GM18517 (cell line): ENCODE results near the gene MS4A4A.

Source experiments
- ATAC-seq: cut with Tn5 transposase; IDR thresholded peaks from one replicate; pipeline ENCODE4 v1.9.1; 2021; ENCODE audit warnings: mild to moderate bottlenecking, moderate library complexity; ENCODE audit not compliant: unreplicated experiment

The MS4A4A gene

GRCh38 chr11:60345489-60345888 lies 65.0 kb downstream of the MS4A4A start:
- ATAC-seq = no peak

GRCh38 chr11:60347084-60347797 lies 66.8 kb downstream of the MS4A4A start:
- no peak for ATAC-seq

GRCh38 chr11:60348116-60348515 lies 67.7 kb downstream of the MS4A4A start:
- ATAC-seq = no peak

DNA sequence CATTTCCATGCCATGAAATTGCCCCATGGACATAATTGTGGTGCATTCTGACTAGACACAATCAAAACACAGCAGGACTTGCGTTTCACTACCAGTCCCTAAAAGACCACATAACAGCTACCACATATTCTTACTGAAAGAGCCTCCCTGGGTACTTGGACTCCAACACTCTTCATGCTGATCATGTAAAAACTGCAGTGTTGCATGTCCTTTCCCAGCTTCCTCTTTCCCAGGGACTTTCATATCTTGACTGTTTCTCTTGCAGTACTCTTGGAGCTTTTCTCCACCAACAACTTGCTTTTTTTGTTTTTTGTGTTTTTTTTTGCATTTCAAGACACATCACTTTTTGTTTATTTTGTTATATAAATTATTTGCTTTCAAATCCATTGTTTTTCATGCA lies 69.5 kb downstream of the MS4A4A start:
- no peak for ATAC-seq

GRCh38 chr11:60357771-60358170 lies 77.3 kb downstream of the MS4A4A start:
- ATAC-seq = no peak
